ENCODE measurements around the gene HTR4. TPM values are rescaled to one million over a fixed set of nuclear protein-coding genes. Genes with fewer than 3 reads are reported as not detected.
A peak's percentile ranks its signal among the peaks of the same experiment; 100 is the strongest.

Gene HTR4
- total RNA-seq, 2 donors from 2014 or later = 4.3 to 7.9 TPM

DNA sequence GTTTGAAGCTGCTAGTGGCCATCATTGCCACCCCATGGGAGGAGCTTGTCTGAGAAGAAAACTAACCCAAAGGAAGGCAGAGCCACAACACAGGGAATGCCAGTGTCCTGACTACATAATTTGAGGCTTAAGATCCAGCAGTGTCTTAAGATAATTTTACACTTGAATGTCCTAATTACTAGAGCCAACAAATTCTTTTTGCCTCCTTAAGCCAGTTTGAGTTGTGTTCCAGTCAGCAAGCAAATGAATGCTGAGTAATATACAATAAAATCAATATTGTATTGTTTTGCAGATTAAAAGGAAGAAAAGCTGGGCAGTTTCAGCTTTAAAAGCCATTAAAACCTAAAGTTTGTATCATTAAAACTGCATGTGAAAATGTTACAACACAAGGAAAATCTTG is 13.9 kb downstream of the HTR4 start:
- no peak for DNase-seq (ENCODE audit: low spot score)
- no peaks in the 10 kb centered on the region for H3K4me1 ChIP-seq
- no peak overlapping the region for H3K4me3 ChIP-seq
- H3K27ac ChIP-seq = peak overlapping the region in 1 of 2 donors; percentile 18
- H3K27me3 ChIP-seq = no peaks in the 10 kb centered on the region
- no peaks in the 10 kb centered on the region for H3K36me3 ChIP-seq
- TF ChIP-seq, protein P1, sequence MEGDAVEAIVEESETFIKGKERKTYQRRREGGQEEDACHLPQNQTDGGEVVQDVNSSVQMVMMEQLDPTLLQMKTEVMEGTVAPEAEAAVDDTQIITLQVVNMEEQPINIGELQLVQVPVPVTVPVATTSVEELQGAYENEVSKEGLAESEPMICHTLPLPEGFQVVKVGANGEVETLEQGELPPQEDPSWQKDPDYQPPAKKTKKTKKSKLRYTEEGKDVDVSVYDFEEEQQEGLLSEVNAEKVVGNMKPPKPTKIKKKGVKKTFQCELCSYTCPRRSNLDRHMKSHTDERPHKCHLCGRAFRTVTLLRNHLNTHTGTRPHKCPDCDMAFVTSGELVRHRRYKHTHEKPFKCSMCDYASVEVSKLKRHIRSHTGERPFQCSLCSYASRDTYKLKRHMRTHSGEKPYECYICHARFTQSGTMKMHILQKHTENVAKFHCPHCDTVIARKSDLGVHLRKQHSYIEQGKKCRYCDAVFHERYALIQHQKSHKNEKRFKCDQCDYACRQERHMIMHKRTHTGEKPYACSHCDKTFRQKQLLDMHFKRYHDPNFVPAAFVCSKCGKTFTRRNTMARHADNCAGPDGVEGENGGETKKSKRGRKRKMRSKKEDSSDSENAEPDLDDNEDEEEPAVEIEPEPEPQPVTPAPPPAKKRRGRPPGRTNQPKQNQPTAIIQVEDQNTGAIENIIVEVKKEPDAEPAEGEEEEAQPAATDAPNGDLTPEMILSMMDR (IDR thresholded peaks at IDR 0.05) = no peak
- H3K9me3 ChIP-seq = no peaks in the 10 kb centered on the region

DNA sequence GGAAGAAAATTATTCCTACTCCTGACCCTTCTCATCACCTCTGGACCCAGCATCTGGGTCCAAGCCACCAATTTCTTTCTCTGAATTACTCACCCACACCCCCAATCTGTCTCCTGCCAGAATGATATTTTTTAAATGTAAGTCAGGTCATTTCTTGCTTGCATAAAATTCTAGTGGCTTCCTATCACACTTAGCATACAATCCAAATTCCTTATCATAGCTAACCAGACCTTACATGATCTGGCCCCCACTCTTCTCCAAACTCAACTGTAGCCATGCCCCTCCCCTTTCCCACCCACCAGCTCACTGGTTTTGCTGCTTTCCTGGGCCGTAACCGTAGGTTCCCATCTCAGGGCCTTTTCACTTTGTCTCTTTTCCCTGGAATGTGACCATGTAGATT is 15.2 kb downstream of the HTR4 start:
- Histone ChIP-seq H3K36me3 (no peaks in the 10 kb centered on the region), H3K4me1 (no peaks in the 10 kb centered on the region), H3K27me3 (no peaks in the 10 kb centered on the region), H3K9me3 (no peaks in the 10 kb centered on the region), H3K27ac (peak overlapping the region in 1 of 2 donors; percentile 42), H3K4me3 (no peak overlapping the region)
- DNase-seq (ENCODE audit: low spot score) = no peak
- TF ChIP-seq, protein P1 (IDR thresholded peaks at IDR 0.05) = no peak

DNA sequence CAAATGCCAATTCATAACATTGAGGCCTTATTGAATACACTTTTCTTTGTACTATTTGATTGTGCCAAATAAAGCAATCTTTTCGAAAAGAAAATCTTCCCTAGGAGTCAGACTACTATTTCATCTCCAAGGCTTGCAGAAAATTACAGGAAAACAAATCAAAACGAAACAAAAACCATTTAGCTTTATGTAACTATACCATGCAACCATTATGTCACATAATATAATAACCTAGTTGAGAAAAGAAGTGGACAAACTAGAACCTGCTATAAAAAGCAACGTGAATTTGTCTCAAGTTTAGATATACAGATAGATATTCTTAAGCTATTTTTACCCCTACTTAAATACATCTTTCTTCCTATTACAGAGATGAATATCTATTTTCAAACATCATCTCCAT is 18.0 kb downstream of the HTR4 start:
- Histone ChIP-seq H3K4me1 (no peaks in the 10 kb centered on the region), H3K9me3 (no peaks in the 10 kb centered on the region), H3K27ac (no peak overlapping the region), H3K36me3 (no peaks in the 10 kb centered on the region), H3K27me3 (no peaks in the 10 kb centered on the region), H3K4me3 (no peak overlapping the region)
- no peak for DNase-seq (ENCODE audit: low spot score)
- TF ChIP-seq, protein P1 (IDR thresholded peaks at IDR 0.05) = no peak

DNA sequence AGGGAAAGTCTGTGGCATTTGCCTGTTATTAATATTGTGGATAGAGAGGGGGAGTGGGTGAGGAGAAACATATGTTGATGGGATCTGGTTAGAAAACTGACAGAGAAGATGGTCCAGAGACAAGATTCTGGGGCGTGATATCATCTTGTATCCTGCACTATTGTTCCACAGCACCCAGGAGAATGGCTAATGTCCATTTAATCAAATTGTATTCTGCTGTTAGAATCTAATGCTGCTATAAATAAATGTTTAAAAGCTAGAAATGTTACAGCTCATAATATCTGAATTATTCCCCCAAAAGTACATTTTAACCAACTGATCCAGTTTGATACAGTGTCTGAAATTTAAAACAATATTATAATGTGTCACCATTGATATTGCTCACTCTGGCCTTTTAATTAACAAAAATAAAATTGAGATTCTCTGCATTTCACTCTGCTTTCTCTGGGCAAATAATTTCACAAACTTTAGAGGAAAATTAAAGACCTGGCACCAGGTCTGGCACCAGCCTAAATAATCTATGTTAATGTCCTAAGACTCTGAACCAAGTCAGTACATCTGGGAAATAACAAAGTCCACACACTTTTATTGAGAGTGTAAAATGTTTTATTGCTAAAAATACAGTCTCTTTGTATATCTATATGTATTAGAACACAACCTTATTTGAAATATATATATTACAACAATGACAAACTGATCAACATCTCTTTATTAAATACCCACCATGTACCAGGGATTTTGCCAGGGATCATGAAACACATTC is 18.8 kb downstream of the HTR4 start:
- DNase-seq (ENCODE audit: low spot score) = no peak
- H3K4me3 ChIP-seq = no peak overlapping the region
- TF ChIP-seq, protein P1 (IDR thresholded peaks at IDR 0.05) = no peak
- H3K36me3 ChIP-seq = no peaks in the 10 kb centered on the region
- H3K9me3 ChIP-seq = no peaks in the 10 kb centered on the region
- no peaks in the 10 kb centered on the region for H3K4me1 ChIP-seq
- H3K27ac ChIP-seq = no peak overlapping the region
- H3K27me3 ChIP-seq = no peaks in the 10 kb centered on the region

DNA sequence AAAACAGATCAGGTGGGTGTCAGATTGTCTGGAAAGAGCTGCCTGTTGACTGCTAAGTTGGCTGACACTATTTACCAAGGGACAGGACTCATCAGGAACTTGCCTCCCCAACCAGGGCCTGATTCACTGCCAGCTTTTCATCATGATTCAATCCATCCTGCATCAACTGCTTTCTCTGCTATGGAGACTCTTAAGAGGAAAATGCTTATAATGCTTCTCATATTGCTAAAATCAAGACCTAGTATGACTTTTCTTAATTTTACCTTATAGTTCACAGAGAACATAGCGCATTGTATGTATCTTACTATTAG is 21.3 kb downstream of the HTR4 start:
- TF ChIP-seq, protein P1 (IDR thresholded peaks at IDR 0.05) = no peak
- Histone ChIP-seq H3K27me3 (no peaks in the 10 kb centered on the region), H3K27ac (no peak overlapping the region), H3K4me1 (no peaks in the 10 kb centered on the region), H3K36me3 (no peaks in the 10 kb centered on the region), H3K4me3 (no peak overlapping the region), H3K9me3 (no peaks in the 10 kb centered on the region)
- DNase-seq (ENCODE audit: low spot score) = no peak
